HepG2 (cell line): ENCODE measurements around the gene SIRPB2. TPM values are rescaled to one million over a fixed set of nuclear protein-coding genes. Genes with fewer than 3 reads are reported as not detected.

Experiments used
- ATF7 ChIP-seq, 2 experiments: fragments of 450-650 bp in 1 of 2; sonication (generic) in 1 of 2; formaldehyde crosslinking in 1 of 2; IDR thresholded peaks; 2 replicates each; pipeline versions ENCODE4 v1.4.0 to v1.6.1; 2016 to 2020; ENCODE audit warnings: antibody characterized with exemption in 1 of 2, mild to moderate bottlenecking in 1 of 2, missing genetic modification reagents in 1 of 2
- FOSL2 ChIP-seq: sonication (generic); formaldehyde crosslinking; IDR thresholded peaks from 2 replicates; pipeline ENCODE4 v1.4.0; 2020; ENCODE audit warnings: missing genetic modification reagents
- IKZF4 ChIP-seq: sonication (generic); formaldehyde crosslinking; IDR thresholded peaks from 2 replicates; pipeline ENCODE4 v1.5.1; 2020; ENCODE audit warnings: borderline replicate concordance, mild to moderate bottlenecking, low read depth, missing genetic modification reagents; ENCODE audit errors: not compliant biosample characterization
- NPAS2 ChIP-seq: sonication (generic); formaldehyde crosslinking; IDR thresholded peaks from 2 replicates; pipeline ENCODE4 v1.8.0; 2022; ENCODE audit warnings: mild to moderate bottlenecking, missing genetic modification reagents, borderline replicate concordance
- PRPF4 ChIP-seq: fragments of 200-400 bp; formaldehyde crosslinking; IDR thresholded peaks from 2 replicates; pipeline ENCODE4 v1.6.1; 2016; ENCODE audit warnings: low read length, low read depth; ENCODE audit not compliant: poor library complexity, severe bottlenecking
- RARA ChIP-seq: IDR thresholded peaks from 2 replicates; pipeline ENCODE4 v1.6.1; 2016; ENCODE audit warnings: missing genetic modification reagents, missing compliant biosample characterization
- SMC3 ChIP-seq: IDR thresholded peaks from 2 replicates; pipeline ENCODE4 v1.6.1; 2011; ENCODE audit warnings: low read length, improper control_type of control experiment
- SOX13 ChIP-seq, 3 experiments: fragments of 450-650 bp in 1 of 3; sonication (generic) in 1 of 3; formaldehyde crosslinking in 1 of 3; IDR thresholded peaks in 2 of 3; conservative IDR thresholded peaks in 1 of 3; 2 replicates each; pipeline versions ENCODE4 v1.5.0 to v1.6.1; 2016 to 2020; ENCODE audit warnings: antibody characterized with exemption in 1 of 3, mild to moderate bottlenecking in 1 of 3, missing compliant biosample characterization in 1 of 3, missing genetic modification reagents in 1 of 3, moderate library complexity in 1 of 3
- SSRP1 ChIP-seq: IDR thresholded peaks from 2 replicates; pipeline ENCODE4 v1.6.1; 2016; ENCODE audit warnings: control low read depth
- ZNF33A ChIP-seq: sonication (generic); formaldehyde crosslinking; IDR thresholded peaks from 2 replicates; pipeline ENCODE4 v1.5.1; 2020; ENCODE audit warnings: missing genetic modification reagents, mild to moderate bottlenecking, moderate library complexity, borderline replicate concordance
- ZNF766 ChIP-seq: sonication (generic); formaldehyde crosslinking; IDR thresholded peaks from 2 replicates; pipeline ENCODE4 v1.5.0; 2020; ENCODE audit warnings: missing genetic modification reagents, borderline replicate concordance
- polyA plus RNA-seq, 8 experiments: library from polyadenylated mRNA; depleted of rRNA in 3 of 8; stranded (reverse) in 7 of 8; unstranded in 1 of 8; fragments of >200 nt; fragmentation: Illumina TruSeq in 4 of 8; extraction: Trizol in 4 of 8; gene quantifications; 2 replicates each; pipeline versions ENCODE4 v1.2.1 to v1.2.3, GENCODE V29; 2011 to 2016; ENCODE audit warnings: low read depth in 4 of 8, missing spikeins in 1 of 8, mixed read lengths in 1 of 8; ENCODE audit not compliant: insufficient read depth in 1 of 8
- total RNA-seq, 5 experiments: library from RNA; depleted of rRNA; stranded (reverse); fragments of >200 nt; fragmentation: Illumina TruSeq; extraction: Trizol; gene quantifications; 2 replicates each; pipeline ENCODE4 v1.2.3, GENCODE V29; 2016; ENCODE audit warnings: low read depth in 1 of 5
- TF ChIP-seq, protein P1 (sequence below): sonication (generic); formaldehyde crosslinking; IDR thresholded peaks from 2 replicates; pipeline ENCODE4 v1.5.0; 2020; ENCODE audit warnings: mild to moderate bottlenecking, missing genetic modification reagents, borderline replicate concordance
- TF ChIP-seq, protein P2 (sequence below): sonication (generic); formaldehyde crosslinking; IDR thresholded peaks from 2 replicates; pipeline ENCODE4 v1.4.0; 2020; ENCODE audit warnings: missing genetic modification reagents, mild to moderate bottlenecking, borderline replicate concordance
- TF ChIP-seq, protein P3 (sequence below): sonication (generic); formaldehyde crosslinking; conservative IDR thresholded peaks from 2 replicates; pipeline ENCODE4 v1.4.0; 2020; ENCODE audit warnings: mild to moderate bottlenecking, missing genetic modification reagents, moderate library complexity

SIRPB2 gene
- total and polyA plus RNA-seq, 2 of the 13 experiments (the other 11 are each of a cell fraction or from before 2014, with no cell fraction given): not detected

DNA sequence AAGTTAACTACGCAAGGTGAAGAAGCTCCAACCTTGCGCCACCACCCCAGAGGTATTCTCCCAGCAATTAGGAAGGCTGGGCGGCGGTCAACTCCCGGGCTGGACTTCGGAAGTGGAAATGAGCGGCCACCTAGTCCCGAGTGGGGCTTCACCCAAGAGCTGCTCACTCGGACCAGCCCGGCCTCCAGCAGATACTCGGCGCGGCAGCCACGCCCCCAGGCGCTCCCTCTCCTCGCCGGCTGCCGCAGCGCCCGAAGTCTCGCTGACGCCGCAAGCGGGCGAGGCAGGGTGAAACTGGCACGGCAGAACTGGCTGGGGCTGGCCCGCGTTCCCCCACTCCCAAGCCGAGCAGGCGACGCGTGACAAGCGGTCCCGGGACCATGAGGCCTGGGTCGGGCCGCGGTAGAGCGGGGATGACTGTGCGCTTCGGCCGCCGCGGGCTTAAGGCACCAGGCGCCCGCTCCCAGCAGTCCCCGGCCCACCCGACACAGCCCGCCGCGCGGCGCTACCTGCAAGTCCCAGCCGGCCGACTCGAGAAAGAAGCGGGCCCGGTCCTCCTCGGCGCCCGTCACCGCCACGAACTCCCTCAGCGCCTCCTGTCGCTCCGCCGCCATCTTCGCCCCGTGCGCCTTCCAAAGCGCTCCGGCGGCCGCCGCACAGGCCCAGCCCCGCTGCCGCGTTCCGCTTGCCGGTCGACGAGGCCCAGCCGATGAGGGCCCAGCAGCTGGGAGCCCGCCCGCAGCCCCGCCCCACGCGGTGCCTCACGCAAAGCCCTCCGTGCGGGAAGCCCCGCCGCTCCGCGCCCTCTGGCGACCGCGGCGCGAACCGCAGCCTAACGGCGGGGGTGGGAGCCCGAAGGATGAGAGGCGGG is 24.8 kb downstream of the SIRPB2 start, which contains the start of gene NSFL1C (continued):
- TF ChIP-seq, protein P1, sequence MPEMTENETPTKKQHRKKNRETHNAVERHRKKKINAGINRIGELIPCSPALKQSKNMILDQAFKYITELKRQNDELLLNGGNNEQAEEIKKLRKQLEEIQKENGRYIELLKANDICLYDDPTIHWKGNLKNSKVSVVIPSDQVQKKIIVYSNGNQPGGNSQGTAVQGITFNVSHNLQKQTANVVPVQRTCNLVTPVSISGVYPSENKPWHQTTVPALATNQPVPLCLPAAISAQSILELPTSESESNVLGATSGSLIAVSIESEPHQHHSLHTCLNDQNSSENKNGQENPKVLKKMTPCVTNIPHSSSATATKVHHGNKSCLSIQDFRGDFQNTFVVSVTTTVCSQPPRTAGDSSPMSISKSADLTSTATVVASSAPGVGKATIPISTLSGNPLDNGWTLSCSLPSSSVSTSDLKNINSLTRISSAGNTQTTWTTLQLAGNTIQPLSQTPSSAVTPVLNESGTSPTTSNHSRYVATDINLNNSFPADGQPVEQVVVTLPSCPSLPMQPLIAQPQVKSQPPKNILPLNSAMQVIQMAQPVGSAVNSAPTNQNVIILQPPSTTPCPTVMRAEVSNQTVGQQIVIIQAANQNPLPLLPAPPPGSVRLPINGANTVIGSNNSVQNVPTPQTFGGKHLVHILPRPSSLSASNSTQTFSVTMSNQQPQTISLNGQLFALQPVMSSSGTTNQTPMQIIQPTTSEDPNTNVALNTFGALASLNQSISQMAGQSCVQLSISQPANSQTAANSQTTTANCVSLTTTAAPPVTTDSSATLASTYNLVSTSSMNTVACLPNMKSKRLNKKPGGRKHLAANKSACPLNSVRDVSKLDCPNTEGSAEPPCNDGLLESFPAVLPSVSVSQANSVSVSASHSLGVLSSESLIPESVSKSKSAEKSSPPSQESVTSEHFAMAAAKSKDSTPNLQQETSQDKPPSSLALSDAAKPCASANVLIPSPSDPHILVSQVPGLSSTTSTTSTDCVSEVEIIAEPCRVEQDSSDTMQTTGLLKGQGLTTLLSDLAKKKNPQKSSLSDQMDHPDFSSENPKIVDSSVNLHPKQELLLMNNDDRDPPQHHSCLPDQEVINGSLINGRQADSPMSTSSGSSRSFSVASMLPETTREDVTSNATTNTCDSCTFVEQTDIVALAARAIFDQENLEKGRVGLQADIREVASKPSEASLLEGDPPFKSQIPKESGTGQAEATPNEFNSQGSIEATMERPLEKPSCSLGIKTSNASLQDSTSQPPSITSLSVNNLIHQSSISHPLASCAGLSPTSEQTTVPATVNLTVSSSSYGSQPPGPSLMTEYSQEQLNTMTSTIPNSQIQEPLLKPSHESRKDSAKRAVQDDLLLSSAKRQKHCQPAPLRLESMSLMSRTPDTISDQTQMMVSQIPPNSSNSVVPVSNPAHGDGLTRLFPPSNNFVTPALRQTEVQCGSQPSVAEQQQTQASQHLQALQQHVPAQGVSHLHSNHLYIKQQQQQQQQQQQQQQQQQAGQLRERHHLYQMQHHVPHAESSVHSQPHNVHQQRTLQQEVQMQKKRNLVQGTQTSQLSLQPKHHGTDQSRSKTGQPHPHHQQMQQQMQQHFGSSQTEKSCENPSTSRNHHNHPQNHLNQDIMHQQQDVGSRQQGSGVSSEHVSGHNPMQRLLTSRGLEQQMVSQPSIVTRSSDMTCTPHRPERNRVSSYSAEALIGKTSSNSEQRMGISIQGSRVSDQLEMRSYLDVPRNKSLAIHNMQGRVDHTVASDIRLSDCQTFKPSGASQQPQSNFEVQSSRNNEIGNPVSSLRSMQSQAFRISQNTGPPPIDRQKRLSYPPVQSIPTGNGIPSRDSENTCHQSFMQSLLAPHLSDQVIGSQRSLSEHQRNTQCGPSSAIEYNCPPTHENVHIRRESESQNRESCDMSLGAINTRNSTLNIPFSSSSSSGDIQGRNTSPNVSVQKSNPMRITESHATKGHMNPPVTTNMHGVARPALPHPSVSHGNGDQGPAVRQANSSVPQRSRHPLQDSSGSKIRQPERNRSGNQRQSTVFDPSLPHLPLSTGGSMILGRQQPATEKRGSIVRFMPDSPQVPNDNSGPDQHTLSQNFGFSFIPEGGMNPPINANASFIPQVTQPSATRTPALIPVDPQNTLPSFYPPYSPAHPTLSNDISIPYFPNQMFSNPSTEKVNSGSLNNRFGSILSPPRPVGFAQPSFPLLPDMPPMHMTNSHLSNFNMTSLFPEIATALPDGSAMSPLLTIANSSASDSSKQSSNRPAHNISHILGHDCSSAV: no peak
- TF ChIP-seq, protein P2, sequence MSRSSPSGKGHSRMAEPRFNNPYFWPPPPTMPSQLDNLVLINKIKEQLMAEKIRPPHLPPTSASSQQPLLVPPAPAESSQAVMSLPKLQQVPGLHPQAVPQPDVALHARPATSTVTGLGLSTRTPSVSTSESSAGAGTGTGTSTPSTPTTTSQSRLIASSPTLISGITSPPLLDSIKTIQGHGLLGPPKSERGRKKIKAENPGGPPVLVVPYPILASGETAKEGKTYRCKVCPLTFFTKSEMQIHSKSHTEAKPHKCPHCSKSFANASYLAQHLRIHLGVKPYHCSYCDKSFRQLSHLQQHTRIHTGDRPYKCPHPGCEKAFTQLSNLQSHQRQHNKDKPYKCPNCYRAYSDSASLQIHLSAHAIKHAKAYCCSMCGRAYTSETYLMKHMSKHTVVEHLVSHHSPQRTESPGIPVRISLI (CRISPR knock-in tag): peak; percentile 83
- TF ChIP-seq, protein P3, sequence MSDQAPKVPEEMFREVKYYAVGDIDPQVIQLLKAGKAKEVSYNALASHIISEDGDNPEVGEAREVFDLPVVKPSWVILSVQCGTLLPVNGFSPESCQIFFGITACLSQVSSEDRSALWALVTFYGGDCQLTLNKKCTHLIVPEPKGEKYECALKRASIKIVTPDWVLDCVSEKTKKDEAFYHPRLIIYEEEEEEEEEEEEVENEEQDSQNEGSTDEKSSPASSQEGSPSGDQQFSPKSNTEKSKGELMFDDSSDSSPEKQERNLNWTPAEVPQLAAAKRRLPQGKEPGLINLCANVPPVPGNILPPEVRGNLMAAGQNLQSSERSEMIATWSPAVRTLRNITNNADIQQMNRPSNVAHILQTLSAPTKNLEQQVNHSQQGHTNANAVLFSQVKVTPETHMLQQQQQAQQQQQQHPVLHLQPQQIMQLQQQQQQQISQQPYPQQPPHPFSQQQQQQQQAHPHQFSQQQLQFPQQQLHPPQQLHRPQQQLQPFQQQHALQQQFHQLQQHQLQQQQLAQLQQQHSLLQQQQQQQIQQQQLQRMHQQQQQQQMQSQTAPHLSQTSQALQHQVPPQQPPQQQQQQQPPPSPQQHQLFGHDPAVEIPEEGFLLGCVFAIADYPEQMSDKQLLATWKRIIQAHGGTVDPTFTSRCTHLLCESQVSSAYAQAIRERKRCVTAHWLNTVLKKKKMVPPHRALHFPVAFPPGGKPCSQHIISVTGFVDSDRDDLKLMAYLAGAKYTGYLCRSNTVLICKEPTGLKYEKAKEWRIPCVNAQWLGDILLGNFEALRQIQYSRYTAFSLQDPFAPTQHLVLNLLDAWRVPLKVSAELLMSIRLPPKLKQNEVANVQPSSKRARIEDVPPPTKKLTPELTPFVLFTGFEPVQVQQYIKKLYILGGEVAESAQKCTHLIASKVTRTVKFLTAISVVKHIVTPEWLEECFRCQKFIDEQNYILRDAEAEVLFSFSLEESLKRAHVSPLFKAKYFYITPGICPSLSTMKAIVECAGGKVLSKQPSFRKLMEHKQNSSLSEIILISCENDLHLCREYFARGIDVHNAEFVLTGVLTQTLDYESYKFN (CRISPR knock-in tag): peak; percentile 71
- TF ChIP-seq IKZF4 (CRISPR knock-in tag) (peak; percentile 97), ZNF766 (CRISPR knock-in tag) (peak; percentile 99), RARA (CRISPR knock-in tag) (peak; percentile 69), SSRP1 (CRISPR knock-in tag) (no peak), PRPF4 (no peak), ATF7 (IDR thresholded peaks at IDR 0.05) (no peak), ATF7 (CRISPR knock-in tag; IDR thresholded peaks at IDR 0.05) (peak; percentile 86), SMC3 (no peak; the same call in 1 of the 2 replicates), SOX13 (IDR thresholded peaks at IDR 0.05) (no peak), SOX13 (CRISPR knock-in tag; conservative IDR thresholded peaks at IDR 0.05 in 1 of 2, IDR thresholded peaks at IDR 0.05 in 1 of 2) (peak in 1 of 2 experiments; percentile 32; a peak in 2 of 4 replicates), FOSL2 (CRISPR knock-in tag) (peak; percentile 70), ZNF33A (CRISPR knock-in tag) (no peak), NPAS2 (CRISPR knock-in tag) (no peak)
